HPDE6-E6E7 (cell line): ENCODE data around the gene COA1.
"Not testable (repeated sequence)": the region's sequence is repeated elsewhere in the genome, so short reads cannot be mapped to it uniquely, and the experiment has no call there.

Experiments used
- DNase-seq: peaks from one replicate; pipeline ENCODE4 v3.0.0; 2011; ENCODE audit warnings: missing footprints; ENCODE audit errors: extremely low spot score

COA1 gene, protein sequence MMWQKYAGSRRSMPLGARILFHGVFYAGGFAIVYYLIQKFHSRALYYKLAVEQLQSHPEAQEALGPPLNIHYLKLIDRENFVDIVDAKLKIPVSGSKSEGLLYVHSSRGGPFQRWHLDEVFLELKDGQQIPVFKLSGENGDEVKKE

DNA sequence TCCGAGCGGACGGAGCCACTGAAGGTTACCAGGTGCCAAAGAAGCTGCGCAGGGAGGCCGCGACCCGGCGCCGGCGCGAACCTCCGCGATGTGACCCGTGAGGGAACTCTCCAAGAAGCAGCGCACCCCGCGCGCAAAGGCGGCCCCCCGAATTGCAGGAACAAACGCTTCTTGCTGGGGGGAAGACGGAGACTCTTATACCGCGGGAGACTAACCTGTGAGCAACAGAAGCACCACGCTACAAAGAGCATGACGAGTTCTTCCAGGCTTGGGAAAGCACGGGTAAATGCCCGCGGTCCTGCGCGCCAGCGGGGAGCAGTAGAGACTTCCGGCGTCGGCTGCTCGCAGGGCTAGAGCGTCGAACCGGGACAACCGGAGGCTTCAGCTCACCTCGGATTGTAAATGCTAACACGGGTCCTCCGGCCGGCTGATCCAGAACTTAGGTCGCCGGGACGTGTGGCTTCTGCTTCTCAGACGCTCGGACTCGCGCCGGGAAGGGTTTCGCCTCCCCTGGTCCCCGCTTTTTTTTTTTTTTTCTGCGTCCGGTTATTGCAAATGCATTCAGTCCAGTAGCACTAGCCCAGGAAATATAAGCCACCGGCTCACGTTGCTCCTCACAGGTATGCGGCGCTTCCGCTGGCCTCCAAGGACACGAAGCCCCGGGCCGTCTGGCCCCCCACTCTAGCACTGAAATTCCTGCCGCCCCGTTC lies at the start of gene COA1:
COA1 (minus strand) TSS at position 310 of the 710 bp plus-strand sequence. CDS start 80,909 bp downstream, outside the sequence.
- peak; percentile 75 for DNase-seq

- not testable (repeated sequence) for DNase-seq
Measured at GRCh38 chr7:43778293-43779044, 49.1 kb upstream of the COA1 start.

DNA sequence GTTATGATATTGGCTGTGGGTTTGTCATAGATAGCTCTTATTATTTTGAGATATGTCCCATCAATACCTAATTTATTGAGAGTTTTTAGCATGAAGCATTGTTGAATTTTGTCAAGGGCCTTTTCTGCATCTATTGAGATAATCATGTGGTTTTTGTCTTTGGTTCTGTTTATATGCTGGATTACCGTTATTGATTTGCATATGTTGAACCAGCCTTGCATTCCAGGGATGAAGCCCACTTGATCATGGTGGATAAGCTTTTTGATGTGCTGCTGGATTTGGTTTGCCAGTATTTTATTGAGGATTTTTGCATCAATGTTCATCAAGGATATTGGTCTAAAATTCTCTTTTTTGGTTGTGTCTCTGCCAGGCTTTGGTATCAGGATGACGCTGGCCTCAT lies 45.9 kb upstream of the COA1 start:
- not testable (repeated sequence) for DNase-seq

DNA sequence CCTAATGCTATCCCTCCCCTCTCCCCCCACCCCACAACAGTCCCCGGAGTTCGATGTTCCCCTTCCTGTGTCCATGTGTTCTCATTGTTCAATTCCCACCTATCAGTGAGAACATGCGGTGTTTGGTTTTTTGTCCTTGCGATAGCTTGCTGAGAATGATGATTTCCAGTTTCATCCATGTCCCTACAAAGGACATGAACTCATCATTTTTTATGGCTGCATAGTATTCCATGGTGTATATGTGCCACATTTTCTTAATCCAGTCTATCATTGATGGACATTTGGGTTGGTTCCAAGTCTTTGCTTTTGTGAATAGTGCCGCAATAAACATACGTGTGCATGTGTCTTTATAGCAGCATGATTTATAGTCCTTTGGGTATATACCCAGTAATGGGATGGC lies 43.9 kb upstream of the COA1 start:
- DNase-seq, result not testable (repeated sequence)

DNA sequence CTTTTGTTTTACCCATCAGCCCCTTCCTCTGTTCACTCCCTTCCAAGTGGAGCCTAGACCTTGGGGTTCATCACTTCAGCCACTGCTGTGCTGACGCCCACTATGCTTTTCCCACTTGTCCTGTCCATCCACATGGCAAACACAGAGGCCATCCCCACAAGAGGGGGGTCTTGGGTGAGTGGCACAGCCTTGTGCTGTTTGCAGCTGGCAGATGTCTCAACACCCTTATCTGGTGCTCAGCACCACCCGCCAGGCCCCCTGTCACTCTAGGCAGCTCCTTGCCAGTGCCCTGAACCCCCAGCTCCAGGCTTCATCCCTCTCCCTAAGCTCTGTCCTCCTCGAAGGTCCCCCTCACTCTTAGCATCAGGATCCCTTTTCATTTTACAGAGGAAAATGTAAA lies 42.2 kb upstream of the COA1 start:
- no peak for DNase-seq

- DNase-seq, result no peak
Measured at GRCh38 chr7:43771128-43771527, 41.8 kb upstream of the COA1 start.

- no peak for DNase-seq
Measured at GRCh38 chr7:43769791-43770465, 40.6 kb upstream of the COA1 start.

DNA sequence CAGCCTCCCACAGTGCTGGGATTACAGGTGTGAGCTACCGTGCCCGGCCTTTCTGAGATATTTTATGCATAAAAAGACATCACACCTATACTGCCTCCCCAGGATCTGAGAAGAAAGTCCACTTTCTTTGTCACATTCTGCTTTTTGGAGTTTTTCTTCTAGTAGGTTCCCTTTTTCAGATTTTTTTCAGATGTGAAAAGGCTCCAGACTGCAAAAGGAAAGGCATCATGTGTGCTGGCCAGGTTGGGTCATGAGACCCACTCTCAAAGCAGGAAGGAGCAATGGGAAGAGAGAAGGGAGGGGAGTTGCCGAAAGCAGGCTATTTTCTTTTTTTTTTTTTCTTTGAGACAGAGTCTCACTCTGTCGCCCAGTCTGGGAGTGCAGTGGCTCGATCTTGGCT lies 40.0 kb upstream of the COA1 start:
- DNase-seq, result no peak

DNA sequence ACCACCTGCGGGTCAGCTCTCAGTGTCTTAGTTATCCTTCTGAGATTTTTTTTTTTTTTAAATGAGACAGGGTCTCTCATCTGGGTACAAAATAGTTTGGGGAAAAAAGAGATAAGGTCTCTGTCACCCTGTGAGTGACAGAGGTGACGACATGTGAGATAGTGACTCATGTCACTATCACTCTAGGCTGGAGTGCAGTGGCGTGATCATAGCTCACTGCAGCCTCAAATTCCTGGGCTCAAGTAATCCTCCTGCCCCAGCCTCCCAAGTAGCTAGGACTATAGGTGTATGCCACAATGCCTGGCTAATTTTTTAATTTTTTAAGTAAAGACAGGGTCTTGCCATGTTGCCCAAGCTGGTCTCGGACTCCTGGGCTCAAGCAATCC lies 39.6 kb upstream of the COA1 start:
- no peak for DNase-seq

- DNase-seq, result no peak
Measured at GRCh38 chr7:43768201-43768886, 39.0 kb upstream of the COA1 start.

DNA sequence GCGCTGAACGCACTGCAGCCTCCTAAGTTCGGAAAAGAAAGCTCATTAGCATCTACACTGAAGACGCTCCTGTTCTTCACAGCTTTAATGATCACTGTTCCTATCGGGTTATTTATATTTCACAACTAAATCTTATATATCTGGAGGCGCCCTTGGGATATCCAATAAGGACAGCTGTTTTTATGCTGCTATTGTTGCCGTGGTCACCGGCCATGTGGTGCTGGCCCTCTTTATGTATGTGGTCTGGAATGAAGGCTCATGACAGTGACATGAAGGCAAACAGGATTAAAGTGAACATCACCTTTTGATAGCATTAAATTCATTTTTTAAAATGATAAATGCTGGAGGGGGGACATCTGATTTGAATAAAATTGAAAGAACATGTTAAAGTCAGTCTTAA lies 38.0 kb upstream of the COA1 start:
- DNase-seq, result no peak

GRCh38 chr7:43766564-43766963 lies 37.2 kb upstream of the COA1 start:
- DNase-seq, result no peak

- DNase-seq, result peak; percentile 76
Measured at GRCh38 chr7:43764807-43765491, 35.6 kb upstream of the COA1 start.

GRCh38 chr7:43764039-43764761 lies 34.9 kb upstream of the COA1 start:
- DNase-seq, result no peak

GRCh38 chr7:43763183-43763582 lies 33.9 kb upstream of the COA1 start:
- DNase-seq, result no peak

- DNase-seq, result no peak
Measured at GRCh38 chr7:43761938-43762692, 32.8 kb upstream of the COA1 start.

- no peak for DNase-seq
Measured at GRCh38 chr7:43761382-43761781, 32.1 kb upstream of the COA1 start.

GRCh38 chr7:43760861-43761260 lies 31.5 kb upstream of the COA1 start:
- DNase-seq, result no peak

- DNase-seq, result no peak
Measured at GRCh38 chr7:43758822-43759683, 29.7 kb upstream of the COA1 start.
